ENCODE measurements around the gene HYKK. TPM values are rescaled to one million over a fixed set of nuclear protein-coding genes. Genes with fewer than 3 reads are reported as not detected.

The HYKK gene
- total and polyA plus RNA-seq, 9 of the 15 experiments (the other 6 are each of a cell fraction or from before 2014, with no cell fraction given), result 1.9 to 6.1 (median 4.3) TPM

- H4K20me1 ChIP-seq (replicated peaks; ENCODE audit: control insufficient read depth, insufficient read depth, low read length), result no peaks in the 10 kb centered on the region
- H2AFZ ChIP-seq (ENCODE audit: low read depth, low read length), result peak overlapping the region; percentile 98
- no peaks in the 10 kb centered on the region for H3K27me3 ChIP-seq (ENCODE audit: control insufficient read depth in 2 of 2, insufficient read depth in 2 of 2, low read length in 2 of 2)
- BruUV-seq (replicated peaks), result TSS peak; percentile 52
- CTCF ChIA-PET (ENCODE audit: low intra/inter-chr PET ratio), result no interaction called here
- peaks cover 37% of the 10 kb centered on the region for H3K79me2 ChIP-seq (ENCODE audit: control insufficient read depth, insufficient read depth, low read length)
- peak overlapping the region; percentile 97 for H3K27ac ChIP-seq (ENCODE audit: extremely low read depth, low read depth, low read length)
- in situ Hi-C loops (cut with MboI) (no loop called here), intact Hi-C loops (cut with micrococcal nuclease) (loop anchor here (5.0 kb wide), 1 partner anchor 34 kb away; the partner anchor contains the start of gene HYKK)
- peaks cover 3% of the 10 kb centered on the region in 2 experiments; a peak in 2 of 5 replicates for H3K4me1 ChIP-seq (replicated peaks in 1 of 2; ENCODE audit: control insufficient read depth in 2 of 2, insufficient read depth in 2 of 2, low read length in 2 of 2)
- H3K4me2 ChIP-seq (ENCODE audit: insufficient read depth, low read length), result peak overlapping the region; percentile 96
- peak overlapping the region; percentile 79 for H3K4me3 ChIP-seq
- FAIRE-seq (no peak), ATAC-seq (no peak; the same call in none of the 3 replicates), DNase-seq (ENCODE audit: extremely low read depth in 1 of 4, low spot score in 3 of 4) (peak in 2 of 4 experiments; percentile 17 to 21)
- peak overlapping the region; percentile 98 to 99 for H3K9ac ChIP-seq (ENCODE audit: insufficient read depth in 1 of 2, low read depth in 2 of 2, low read length in 2 of 2)
- H3K9me1 ChIP-seq (ENCODE audit: control insufficient read depth, insufficient read depth, low read length), result no peaks in the 10 kb centered on the region
- H3K9me3 ChIP-seq (replicated peaks; ENCODE audit: control insufficient read depth, insufficient read depth, low read depth, low read length), result no peaks in the 10 kb centered on the region
- WGBS (ENCODE audit: insufficient coverage, low coverage, missing lambda C conversion rate), result 2% methylated on average over 14 of the region's 17 CpGs
- peaks cover 47% of the 10 kb centered on the region for H3K36me3 ChIP-seq (ENCODE audit: control insufficient read depth, insufficient read depth, low read length)
- TF ChIP-seq LCOR (CRISPR knock-in tag; IDR thresholded peaks at IDR 0.05), result no peak
- no peak for TF ChIP-seq CBX1 (IDR thresholded peaks at IDR 0.05; ENCODE audit: low read depth)
- 0 out of 2 replicates have a peak, but pooled peaks have one; percentile 7 for TF ChIP-seq NFRKB (IDR thresholded peaks at IDR 0.05; ENCODE audit: low read depth)
- TF ChIP-seq, protein P1, sequence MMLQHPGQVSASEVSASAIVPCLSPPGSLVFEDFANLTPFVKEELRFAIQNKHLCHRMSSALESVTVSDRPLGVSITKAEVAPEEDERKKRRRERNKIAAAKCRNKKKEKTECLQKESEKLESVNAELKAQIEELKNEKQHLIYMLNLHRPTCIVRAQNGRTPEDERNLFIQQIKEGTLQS (IDR thresholded peaks at IDR 0.05), result peak; percentile 50; the same call in 1 of the 2 replicates
- TF ChIP-seq, protein P1 (CRISPR knock-in tag; conservative IDR thresholded peaks at IDR 0.05), result no peak
- 0 out of 4 replicates have a peak, but pooled peaks have one; percentile 2 to 26 for TF ChIP-seq SIN3A (IDR thresholded peaks at IDR 0.05; ENCODE audit: borderline replicate concordance in 2 of 2, control insufficient read depth in 1 of 2, low read depth in 2 of 2, low read length in 2 of 2)
- no peak for TF ChIP-seq NR2C2 (CRISPR knock-in tag; IDR thresholded peaks at IDR 0.05)
- TF ChIP-seq NR2C2 (tag; IDR thresholded peaks at IDR 0.05), result 0 out of 2 replicates have a peak, but pooled peaks have one; percentile 14
- peak; percentile 71; the same call in 1 of the 2 replicates for TF ChIP-seq SPI1 (IDR thresholded peaks at IDR 0.05; ENCODE audit: borderline replicate concordance, low read depth, low read length)
- TF ChIP-seq COPS2 (conservative IDR thresholded peaks at IDR 0.05), result no peak
- peak; percentile 88 for TF ChIP-seq CHD1 (IDR thresholded peaks at IDR 0.05; ENCODE audit: low read length)
- peak; percentile 38 for TF ChIP-seq NFYB (IDR thresholded peaks at IDR 0.05; ENCODE audit: extremely low read depth, insufficient read length)
- POLR2A ChIA-PET, result interaction anchor here (0.7 to 3.1 kb wide), 8 partner anchors 8 to 235 kb away, joined by 3 to 22 read pairs (median 6); no protein-coding TSS in a partner anchor
Measured at GRCh38 chr15:78540871-78541743, 33.7 kb downstream of the HYKK start.
